ENCODE results near the gene UMAD1.

UMAD1 gene

DNA sequence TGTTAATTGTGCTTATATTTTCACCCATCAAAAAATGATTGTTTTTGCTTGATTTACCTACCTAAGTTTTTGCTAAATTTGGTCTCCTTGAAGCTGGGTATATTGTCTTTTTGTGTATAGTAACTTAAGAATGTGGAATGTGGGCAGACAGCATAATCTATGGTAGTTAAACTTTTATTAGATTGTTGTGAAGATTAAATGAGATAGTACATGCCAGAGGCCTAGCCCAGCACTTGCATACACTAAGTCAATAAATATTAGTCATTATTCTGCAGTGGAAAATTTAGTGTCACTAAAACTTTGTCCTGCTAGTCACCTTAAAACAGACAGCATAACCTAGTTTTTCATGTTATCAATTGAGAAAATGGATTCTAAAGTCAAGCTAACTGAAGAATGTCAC lies 97.1 kb downstream of the UMAD1 start:
- Mint-ChIP-seq H3K27ac (no peak overlapping the region), H3K36me3 (ENCODE audit: low read depth) (no peaks in the 10 kb centered on the region), H3K9me3 (no peaks in the 10 kb centered on the region), H3K4me1 (ENCODE audit: low read depth) (no peaks in the 10 kb centered on the region), H3K27me3 (no peaks in the 10 kb centered on the region), H3K4me3 (no peak overlapping the region)
- intact Hi-C loops (cut with micrococcal nuclease): no loop called here

DNA sequence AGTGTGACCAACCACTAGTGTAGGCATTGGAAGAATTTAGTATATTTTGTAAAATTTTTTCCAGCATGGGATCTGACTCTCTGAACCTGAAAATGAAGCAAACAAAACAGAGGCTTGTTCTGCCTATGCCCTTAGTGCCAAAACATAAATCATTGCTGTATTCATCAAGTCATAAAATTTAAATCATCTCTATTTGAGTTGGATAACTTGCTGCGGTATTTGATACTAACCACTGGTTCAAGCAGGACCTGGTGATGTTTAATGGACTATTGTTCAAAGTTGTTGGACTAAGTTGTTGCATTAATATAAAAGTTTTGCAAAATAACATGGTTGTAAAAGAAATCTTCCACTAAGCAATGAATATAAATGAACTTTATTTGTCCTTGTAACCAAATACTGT lies 97.6 kb downstream of the UMAD1 start:
- Mint-ChIP-seq H3K36me3 (ENCODE audit: low read depth) (no peaks in the 10 kb centered on the region), H3K4me3 (no peak overlapping the region), H3K9me3 (no peaks in the 10 kb centered on the region), H3K4me1 (ENCODE audit: low read depth) (no peaks in the 10 kb centered on the region), H3K27ac (no peak overlapping the region), H3K27me3 (no peaks in the 10 kb centered on the region)
- intact Hi-C loops (cut with micrococcal nuclease): no loop called here

DNA sequence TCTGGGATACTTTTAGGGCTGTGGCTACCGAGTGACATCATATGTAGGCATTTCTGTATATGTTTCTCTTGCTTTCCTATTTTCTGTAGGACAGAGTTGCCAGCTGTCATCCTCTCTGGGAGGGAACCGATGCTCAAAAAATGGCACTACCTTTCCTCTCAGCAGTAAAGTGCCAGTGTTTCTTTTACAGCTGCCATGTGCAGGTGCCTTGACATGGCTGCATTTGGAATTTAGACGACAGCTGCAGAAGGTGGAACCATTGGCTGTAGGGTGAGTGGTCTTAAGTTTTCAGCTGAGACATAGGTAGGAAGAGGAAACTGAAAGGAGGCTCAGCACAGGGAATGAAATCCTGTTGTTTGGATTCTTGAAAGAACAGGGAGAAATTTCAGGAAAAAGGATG lies 98.1 kb downstream of the UMAD1 start:
- Mint-ChIP-seq H3K9me3 (no peaks in the 10 kb centered on the region), H3K4me3 (no peak overlapping the region), H3K27me3 (no peaks in the 10 kb centered on the region), H3K4me1 (ENCODE audit: low read depth) (no peaks in the 10 kb centered on the region), H3K27ac (no peak overlapping the region), H3K36me3 (ENCODE audit: low read depth) (no peaks in the 10 kb centered on the region)
- intact Hi-C loops (cut with micrococcal nuclease): no loop called here

DNA sequence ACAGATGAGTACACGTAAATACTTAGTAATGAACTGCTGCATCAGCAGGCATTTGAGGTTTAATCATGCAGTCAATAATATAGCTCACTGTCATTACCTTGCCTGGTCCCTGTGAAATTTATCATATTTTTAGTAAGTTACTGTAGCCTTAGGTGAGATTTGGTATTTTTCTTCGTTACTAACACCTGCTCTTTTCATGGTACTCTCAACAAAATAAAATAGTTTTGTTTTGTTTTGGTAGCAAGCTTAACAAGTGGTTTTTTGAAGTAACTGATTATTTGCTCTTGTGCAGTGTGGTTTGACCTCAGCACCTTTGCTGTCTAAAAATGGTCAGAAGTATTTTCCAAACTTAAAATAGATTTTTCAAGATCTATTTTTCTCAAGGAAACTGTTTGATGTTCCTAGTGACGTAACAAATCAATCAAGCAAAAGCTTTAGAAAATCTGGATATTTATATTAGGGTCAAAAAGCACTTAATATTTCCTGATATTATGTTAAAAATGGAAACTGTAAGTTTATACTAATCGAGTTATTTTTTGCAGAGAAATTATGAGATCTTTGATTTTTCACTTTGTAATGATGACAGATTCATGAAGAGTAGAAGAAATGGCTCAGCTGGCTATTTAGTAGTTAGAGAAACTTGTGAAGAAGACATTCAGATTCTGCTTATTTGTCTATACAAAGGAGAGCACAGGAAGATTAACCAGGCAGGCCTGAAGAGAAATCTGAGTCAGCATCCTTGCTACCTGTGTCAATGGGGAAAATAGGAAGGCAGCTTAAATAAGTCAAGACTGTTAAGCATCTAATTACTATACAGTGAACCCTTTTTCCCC lies 98.9 kb downstream of the UMAD1 start:
- Mint-ChIP-seq H3K27ac (no peak overlapping the region), H3K4me1 (ENCODE audit: low read depth) (no peaks in the 10 kb centered on the region), H3K27me3 (no peaks in the 10 kb centered on the region), H3K9me3 (no peaks in the 10 kb centered on the region), H3K36me3 (ENCODE audit: low read depth) (no peaks in the 10 kb centered on the region), H3K4me3 (no peak overlapping the region)
- intact Hi-C loops (cut with micrococcal nuclease): no loop called here

DNA sequence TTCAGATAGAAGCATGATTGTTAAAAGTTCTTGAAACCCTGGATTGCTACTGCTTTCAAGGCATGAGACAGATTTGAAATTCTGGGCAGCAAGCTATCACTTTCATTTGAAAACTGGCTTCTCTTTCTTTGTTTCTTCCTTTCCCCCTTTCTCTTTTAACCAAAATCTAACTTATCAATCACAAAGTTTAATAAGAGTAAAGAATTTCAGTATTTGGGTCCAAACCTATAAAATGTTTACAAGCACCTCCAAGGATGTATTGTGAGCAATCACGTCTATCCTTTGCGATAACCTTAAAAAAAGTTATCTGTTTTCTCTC lies 99.4 kb downstream of the UMAD1 start:
- H3K27me3 Mint-ChIP-seq: no peaks in the 10 kb centered on the region
- H3K4me3 Mint-ChIP-seq: no peak overlapping the region
- H3K36me3 Mint-ChIP-seq (ENCODE audit: low read depth): no peaks in the 10 kb centered on the region
- no peak overlapping the region for H3K27ac Mint-ChIP-seq
- no peaks in the 10 kb centered on the region for H3K9me3 Mint-ChIP-seq
- intact Hi-C loops (cut with micrococcal nuclease): no loop called here
- no peaks in the 10 kb centered on the region for H3K4me1 Mint-ChIP-seq (ENCODE audit: low read depth)

DNA sequence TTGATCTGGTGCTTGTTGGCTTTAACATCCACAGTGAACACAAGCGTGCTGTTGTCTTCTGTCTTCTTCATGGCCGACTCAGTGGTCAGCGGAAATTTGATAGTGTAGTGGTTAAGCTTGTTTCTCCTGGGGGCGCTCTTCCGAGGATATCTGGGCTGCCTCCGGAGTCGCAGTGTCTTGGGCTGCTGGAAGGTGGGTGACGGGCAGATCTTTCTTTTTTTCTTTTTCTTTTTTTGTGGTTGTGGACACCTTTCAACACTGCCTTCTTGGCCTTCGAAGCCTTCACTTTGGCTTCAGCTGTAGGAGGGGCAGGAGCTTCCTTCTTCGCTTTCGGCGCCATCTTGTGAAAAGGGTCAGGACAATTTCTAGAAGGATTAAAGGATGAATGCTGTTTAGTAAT lies 101.7 kb downstream of the UMAD1 start:
- H3K27ac Mint-ChIP-seq: no peak overlapping the region
- H3K4me1 Mint-ChIP-seq (ENCODE audit: low read depth): no peaks in the 10 kb centered on the region
- H3K4me3 Mint-ChIP-seq: no peak overlapping the region
- intact Hi-C loops (cut with micrococcal nuclease): no loop called here
- H3K27me3 Mint-ChIP-seq: no peaks in the 10 kb centered on the region
- no peaks in the 10 kb centered on the region for H3K36me3 Mint-ChIP-seq (ENCODE audit: low read depth)
- H3K9me3 Mint-ChIP-seq: no peaks in the 10 kb centered on the region

DNA sequence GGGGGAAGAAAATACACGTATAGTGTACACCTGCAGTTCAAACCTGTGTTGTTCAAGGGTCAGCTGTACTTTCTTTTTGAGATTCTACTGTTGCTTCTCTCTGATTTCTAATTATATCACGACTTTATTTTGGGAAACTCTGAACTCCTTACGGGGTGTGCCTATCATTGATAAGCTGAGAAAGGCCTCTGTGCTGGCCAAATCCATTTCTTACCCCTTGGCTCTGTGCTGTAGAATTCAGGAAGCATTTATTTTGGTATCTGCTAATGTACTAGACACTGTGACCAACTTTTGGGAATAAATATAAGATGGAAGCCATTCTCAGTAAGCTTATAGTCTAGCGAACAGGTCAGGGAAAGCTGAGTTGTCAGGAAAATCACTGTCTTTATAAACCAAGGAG lies 104.7 kb downstream of the UMAD1 start:
- no peaks in the 10 kb centered on the region for H3K36me3 Mint-ChIP-seq (ENCODE audit: low read depth)
- H3K4me1 Mint-ChIP-seq (ENCODE audit: low read depth): no peaks in the 10 kb centered on the region
- no peak overlapping the region for H3K4me3 Mint-ChIP-seq
- H3K27me3 Mint-ChIP-seq: no peaks in the 10 kb centered on the region
- H3K9me3 Mint-ChIP-seq: no peaks in the 10 kb centered on the region
- intact Hi-C loops (cut with micrococcal nuclease): no loop called here
- H3K27ac Mint-ChIP-seq: no peak overlapping the region

DNA sequence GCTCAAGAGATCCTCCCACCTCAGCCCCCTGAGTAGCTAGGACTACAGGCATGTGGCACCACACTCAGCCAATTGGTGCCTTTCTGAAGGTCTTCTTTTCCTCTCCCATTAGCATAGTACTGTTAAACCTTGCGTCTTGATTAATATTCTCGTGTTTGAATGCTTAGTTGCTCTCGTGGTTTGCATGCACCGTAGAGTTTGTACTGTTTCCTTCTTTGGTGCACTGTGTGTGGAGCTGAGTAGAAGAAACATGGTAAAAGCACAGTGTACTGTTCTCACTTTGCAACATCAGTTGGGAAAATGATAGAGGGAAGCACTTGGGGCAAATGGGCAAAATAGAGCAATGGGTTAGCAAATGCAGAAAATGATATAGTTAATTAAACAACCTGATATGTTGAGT lies 105.4 kb downstream of the UMAD1 start:
- Mint-ChIP-seq H3K27ac (no peak overlapping the region), H3K4me1 (ENCODE audit: low read depth) (no peaks in the 10 kb centered on the region), H3K4me3 (no peak overlapping the region), H3K36me3 (ENCODE audit: low read depth) (no peaks in the 10 kb centered on the region), H3K9me3 (no peaks in the 10 kb centered on the region), H3K27me3 (no peaks in the 10 kb centered on the region)
- intact Hi-C loops (cut with micrococcal nuclease): no loop called here

DNA sequence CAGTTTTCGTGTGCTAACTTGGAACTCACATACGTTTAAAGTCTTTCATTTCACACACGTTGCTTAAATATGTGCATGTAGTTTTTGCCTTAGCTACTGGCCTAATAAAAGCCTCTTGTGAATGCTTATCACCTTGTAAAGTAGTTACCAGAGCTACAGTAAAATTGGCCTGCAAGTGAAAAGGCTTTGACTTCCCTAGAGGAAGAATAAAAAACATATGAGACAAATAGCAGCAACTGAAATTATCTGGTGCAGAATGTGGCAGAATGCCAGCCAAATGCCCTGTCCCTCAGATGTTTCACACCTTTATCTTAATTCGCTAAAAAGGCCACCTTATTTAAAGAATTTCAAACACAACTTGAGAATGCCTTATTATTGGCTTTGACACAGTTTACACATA lies 105.9 kb downstream of the UMAD1 start:
- Mint-ChIP-seq H3K27me3 (no peaks in the 10 kb centered on the region), H3K36me3 (ENCODE audit: low read depth) (no peaks in the 10 kb centered on the region), H3K4me3 (no peak overlapping the region), H3K9me3 (no peaks in the 10 kb centered on the region), H3K27ac (no peak overlapping the region), H3K4me1 (ENCODE audit: low read depth) (no peaks in the 10 kb centered on the region)
- intact Hi-C loops (cut with micrococcal nuclease): no loop called here

DNA sequence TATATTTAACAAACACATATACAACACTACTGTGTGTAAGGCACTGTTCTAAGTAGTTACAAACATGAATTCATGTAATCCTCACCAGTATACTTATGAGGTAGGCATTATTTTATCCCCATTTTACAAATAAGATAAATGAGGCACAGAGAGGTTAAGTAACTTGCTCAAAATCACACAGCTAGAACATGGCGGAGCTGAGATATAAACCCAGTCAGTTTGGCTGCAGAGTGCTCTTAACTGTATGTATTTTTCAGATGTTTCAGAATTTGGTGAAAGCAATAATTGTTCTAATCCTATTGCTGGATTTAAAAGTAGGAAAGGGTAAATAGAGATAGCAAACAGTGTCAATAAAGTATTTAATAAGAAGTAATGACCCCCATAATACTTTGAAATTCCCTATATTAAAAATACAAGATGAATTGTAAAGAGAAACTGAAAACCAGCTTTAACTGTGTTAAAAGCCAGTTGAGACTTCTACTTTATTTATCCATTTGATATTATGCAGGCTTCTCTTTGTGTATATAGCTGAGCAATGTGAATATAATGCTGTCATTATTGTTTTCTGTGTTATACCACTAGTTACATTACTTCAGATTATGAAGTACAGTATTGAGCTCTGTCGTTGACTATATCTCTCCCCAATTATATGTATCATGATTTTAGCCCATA lies 110.2 kb downstream of the UMAD1 start:
- no peaks in the 10 kb centered on the region for H3K4me1 Mint-ChIP-seq (ENCODE audit: low read depth)
- no peak overlapping the region for H3K27ac Mint-ChIP-seq
- no peaks in the 10 kb centered on the region for H3K27me3 Mint-ChIP-seq
- no peaks in the 10 kb centered on the region for H3K36me3 Mint-ChIP-seq (ENCODE audit: low read depth)
- peaks cover 7% of the 10 kb centered on the region for H3K9me3 Mint-ChIP-seq
- intact Hi-C loops (cut with micrococcal nuclease): loop anchor here (10.0 kb wide), 1 partner anchor 224 kb away; no protein-coding TSS in a partner anchor
- H3K4me3 Mint-ChIP-seq: no peak overlapping the region

DNA sequence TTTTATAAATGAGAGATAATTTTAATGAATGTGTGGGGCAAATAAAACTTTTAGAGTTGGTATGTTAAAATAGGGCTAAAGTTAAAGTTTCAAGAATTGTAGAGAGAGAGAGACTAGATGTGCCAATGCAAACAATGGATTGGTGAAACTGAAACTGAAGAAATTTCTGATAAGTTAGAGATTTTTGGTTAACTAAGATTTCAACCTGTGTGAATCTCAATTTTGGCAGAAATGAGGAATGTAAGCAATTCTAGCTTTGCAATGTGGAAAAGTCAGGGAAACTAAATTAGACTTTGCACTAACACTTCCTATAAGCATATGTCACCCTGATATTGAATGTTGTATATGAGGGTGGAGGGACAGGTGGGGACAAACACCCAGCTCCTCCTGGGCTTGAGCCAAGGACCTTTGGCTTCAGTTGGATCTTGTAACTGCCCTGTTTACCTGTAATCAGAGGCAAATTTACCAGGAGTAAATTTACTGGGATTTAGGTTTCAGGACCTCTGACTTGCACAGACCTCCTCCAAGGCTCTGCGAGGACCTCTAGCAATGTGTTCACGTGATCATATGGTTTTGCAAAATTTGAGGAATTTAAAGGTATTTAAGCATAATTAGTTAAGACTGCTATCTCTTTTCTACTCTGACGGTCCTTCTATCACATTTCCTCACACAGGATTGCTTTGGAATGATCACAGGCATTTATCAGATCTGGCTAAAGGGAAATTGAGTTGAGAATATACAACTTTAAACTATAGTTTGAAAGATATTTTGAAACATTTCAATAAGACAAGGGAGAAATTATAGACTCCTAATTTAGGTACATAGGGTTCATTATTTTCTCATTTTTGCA lies 110.9 kb downstream of the UMAD1 start:
- intact Hi-C loops (cut with micrococcal nuclease): loop anchor here (10.0 kb wide), 1 partner anchor 223 kb away; no protein-coding TSS in a partner anchor
- Mint-ChIP-seq H3K27ac (no peak overlapping the region), H3K36me3 (ENCODE audit: low read depth) (no peaks in the 10 kb centered on the region), H3K27me3 (no peaks in the 10 kb centered on the region), H3K4me3 (no peak overlapping the region), H3K9me3 (peaks cover 7% of the 10 kb centered on the region), H3K4me1 (ENCODE audit: low read depth) (peaks cover under 1% of the 10 kb centered on the region)

DNA sequence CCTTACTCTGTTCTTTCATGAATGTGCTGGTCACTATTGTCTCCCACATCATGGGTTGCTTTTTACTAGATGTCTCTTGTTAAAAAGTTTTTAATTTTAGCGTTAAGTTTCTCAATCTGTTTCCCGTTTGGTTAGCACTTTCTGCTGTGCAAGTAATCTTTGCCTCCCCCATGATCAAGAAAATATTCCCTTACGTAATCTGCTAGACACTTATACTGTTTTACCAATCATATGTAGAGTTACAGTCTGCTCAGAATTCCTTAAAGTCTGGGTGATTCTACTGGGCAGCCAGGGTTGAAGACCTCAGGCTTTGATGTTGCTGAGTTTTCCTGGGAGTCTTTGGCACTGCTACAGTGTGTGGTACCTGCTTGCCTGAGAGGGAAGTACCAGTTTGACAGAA lies 116.0 kb downstream of the UMAD1 start:
- no peaks in the 10 kb centered on the region for H3K36me3 Mint-ChIP-seq (ENCODE audit: low read depth)
- no peak overlapping the region for H3K27ac Mint-ChIP-seq
- H3K9me3 Mint-ChIP-seq: peaks cover 7% of the 10 kb centered on the region
- peaks cover 9% of the 10 kb centered on the region for H3K4me1 Mint-ChIP-seq (ENCODE audit: low read depth)
- no peak overlapping the region for H3K4me3 Mint-ChIP-seq
- intact Hi-C loops (cut with micrococcal nuclease): loop anchor here (10.0 kb wide), 1 partner anchor 218 kb away; no protein-coding TSS in a partner anchor
- no peaks in the 10 kb centered on the region for H3K27me3 Mint-ChIP-seq

DNA sequence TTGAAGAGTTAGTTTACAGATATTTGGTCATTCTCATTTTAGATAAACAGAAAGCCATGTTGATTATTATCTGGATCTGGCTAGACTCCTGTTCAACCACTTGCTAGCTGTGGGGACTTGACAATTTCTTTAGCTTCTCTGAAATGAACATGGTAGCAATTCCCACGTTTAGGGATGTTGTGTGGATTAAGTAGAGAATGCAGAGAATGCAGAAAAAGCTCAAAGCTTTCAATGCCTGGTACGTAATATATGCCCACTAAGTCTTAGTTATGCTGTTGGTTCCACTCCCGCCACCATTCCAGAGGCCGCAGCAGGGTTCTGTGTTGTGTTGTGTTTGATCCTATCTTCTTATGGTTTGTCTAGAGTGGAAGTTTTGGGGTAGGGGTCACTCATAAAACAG lies 117.0 kb downstream of the UMAD1 start:
- Mint-ChIP-seq H3K4me3 (no peak overlapping the region), H3K27ac (no peak overlapping the region), H3K36me3 (ENCODE audit: low read depth) (no peaks in the 10 kb centered on the region), H3K9me3 (peaks cover 7% of the 10 kb centered on the region), H3K4me1 (ENCODE audit: low read depth) (peaks cover 13% of the 10 kb centered on the region), H3K27me3 (no peaks in the 10 kb centered on the region)
- intact Hi-C loops (cut with micrococcal nuclease): loop anchor here (10.0 kb wide), 1 partner anchor 217 kb away; no protein-coding TSS in a partner anchor

All from dendritic cell treated with granulocyte-macrophage colony-stimulating factor and Interleukin-4, amounts not matched to agents 40 ng/mL and 50 ng/mL, for 4 days (primary cell).